Astrocyte (in vitro differentiated cells and primary cell): ENCODE data around the gene TTC23.

Experiments used
- CTCF ChIP-seq: IDR thresholded peaks from 2 replicates; pipeline ENCODE4 v1.5.1; 2011; ENCODE audit warnings: low read depth, mild to moderate bottlenecking, inconsistent platforms, low read length, moderate library complexity; ENCODE audit not compliant: insufficient read depth
- EZH2 ChIP-seq: IDR thresholded peaks from 2 replicates; pipeline ENCODE4 v1.6.1; 2012; ENCODE audit warnings: mild to moderate bottlenecking, low read length, inconsistent platforms; ENCODE audit not compliant: insufficient read depth

- TF ChIP-seq CTCF (no peak), EZH2 (no peak)
Measured at GRCh38 chr15:99129644-99130043, 119.7 kb downstream of the TTC23 start.
